Ishikawa (cell line): ENCODE data around the gene FADS2.

ENCODE experiments used
- CEBPB ChIP-seq: IDR thresholded peaks from 2 replicates; pipeline ENCODE4 v1.6.1; 2012
- EGR1 ChIP-seq: IDR thresholded peaks from 2 replicates; pipeline ENCODE4 v1.6.1; 2012
- EP300 ChIP-seq: IDR thresholded peaks from 2 replicates; pipeline ENCODE4 v1.6.1; 2012; ENCODE audit warnings: borderline replicate concordance
- FOXM1 ChIP-seq: IDR thresholded peaks from 2 replicates; pipeline ENCODE4 v1.6.1; 2012; ENCODE audit warnings: low read depth, borderline replicate concordance
- MAX ChIP-seq: IDR thresholded peaks from 2 replicates; pipeline ENCODE4 v1.6.1; 2012
- NFIC ChIP-seq: IDR thresholded peaks from 2 replicates; pipeline ENCODE4 v1.6.1; 2012
- RAD21 ChIP-seq: IDR thresholded peaks from 2 replicates; pipeline ENCODE4 v1.6.1; 2012; ENCODE audit warnings: low read depth
- TAF1 ChIP-seq: IDR thresholded peaks from 2 replicates; pipeline ENCODE4 v1.6.1; 2012; ENCODE audit warnings: low read depth, mild to moderate bottlenecking
- TEAD4 ChIP-seq: IDR thresholded peaks from 2 replicates; pipeline ENCODE4 v1.6.1; 2012
- USF1 ChIP-seq: IDR thresholded peaks from 2 replicates; pipeline ENCODE4 v1.6.1; 2012
- YY1 ChIP-seq: IDR thresholded peaks from 2 replicates; pipeline ENCODE4 v1.6.1; 2012; ENCODE audit warnings: low read depth
- TF ChIP-seq, protein P1 (sequence below): IDR thresholded peaks from 2 replicates; pipeline ENCODE4 v1.6.1; 2012; ENCODE audit warnings: low read depth, mild to moderate bottlenecking

GRCh38 chr11:61780581-61781162 is 47.4 kb upstream of the FADS2 start:
- no peak for TF ChIP-seq MAX
- no peak for TF ChIP-seq EP300
- TF ChIP-seq RAD21 = no peak
- no peak for TF ChIP-seq FOXM1
- TF ChIP-seq CEBPB = no peak
- no peak for TF ChIP-seq USF1
- TF ChIP-seq NFIC = no peak
- TF ChIP-seq YY1 = no peak
- TF ChIP-seq, protein P1, sequence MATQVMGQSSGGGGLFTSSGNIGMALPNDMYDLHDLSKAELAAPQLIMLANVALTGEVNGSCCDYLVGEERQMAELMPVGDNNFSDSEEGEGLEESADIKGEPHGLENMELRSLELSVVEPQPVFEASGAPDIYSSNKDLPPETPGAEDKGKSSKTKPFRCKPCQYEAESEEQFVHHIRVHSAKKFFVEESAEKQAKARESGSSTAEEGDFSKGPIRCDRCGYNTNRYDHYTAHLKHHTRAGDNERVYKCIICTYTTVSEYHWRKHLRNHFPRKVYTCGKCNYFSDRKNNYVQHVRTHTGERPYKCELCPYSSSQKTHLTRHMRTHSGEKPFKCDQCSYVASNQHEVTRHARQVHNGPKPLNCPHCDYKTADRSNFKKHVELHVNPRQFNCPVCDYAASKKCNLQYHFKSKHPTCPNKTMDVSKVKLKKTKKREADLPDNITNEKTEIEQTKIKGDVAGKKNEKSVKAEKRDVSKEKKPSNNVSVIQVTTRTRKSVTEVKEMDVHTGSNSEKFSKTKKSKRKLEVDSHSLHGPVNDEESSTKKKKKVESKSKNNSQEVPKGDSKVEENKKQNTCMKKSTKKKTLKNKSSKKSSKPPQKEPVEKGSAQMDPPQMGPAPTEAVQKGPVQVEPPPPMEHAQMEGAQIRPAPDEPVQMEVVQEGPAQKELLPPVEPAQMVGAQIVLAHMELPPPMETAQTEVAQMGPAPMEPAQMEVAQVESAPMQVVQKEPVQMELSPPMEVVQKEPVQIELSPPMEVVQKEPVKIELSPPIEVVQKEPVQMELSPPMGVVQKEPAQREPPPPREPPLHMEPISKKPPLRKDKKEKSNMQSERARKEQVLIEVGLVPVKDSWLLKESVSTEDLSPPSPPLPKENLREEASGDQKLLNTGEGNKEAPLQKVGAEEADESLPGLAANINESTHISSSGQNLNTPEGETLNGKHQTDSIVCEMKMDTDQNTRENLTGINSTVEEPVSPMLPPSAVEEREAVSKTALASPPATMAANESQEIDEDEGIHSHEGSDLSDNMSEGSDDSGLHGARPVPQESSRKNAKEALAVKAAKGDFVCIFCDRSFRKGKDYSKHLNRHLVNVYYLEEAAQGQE = no peak
- TF ChIP-seq TAF1 = no peak
- no peak for TF ChIP-seq TEAD4
- no peak for TF ChIP-seq EGR1
